GM12874 (cell line): ENCODE results near the gene CENPT.

Source experiments
- CTCF ChIP-seq: IDR thresholded peaks from 2 replicates; pipeline ENCODE4 v1.5.1; 2011; ENCODE audit warnings: low read depth, mild to moderate bottlenecking, control low read depth, low read length, moderate library complexity; ENCODE audit not compliant: insufficient read depth

Gene CENPT

GRCh38 chr16:67880584-67880983 is 33.1 kb upstream of the CENPT start:
- TF ChIP-seq CTCF: no peak

GRCh38 chr16:67879936-67880335 is 32.4 kb upstream of the CENPT start:
- TF ChIP-seq CTCF: no peak

GRCh38 chr16:67879462-67879861 is 32.0 kb upstream of the CENPT start:
- no peak for TF ChIP-seq CTCF

- no peak for TF ChIP-seq CTCF
Observed at GRCh38 chr16:67878846-67879245, 31.4 kb upstream of the CENPT start.

GRCh38 chr16:67878232-67878631 is 30.7 kb upstream of the CENPT start:
- TF ChIP-seq CTCF: no peak

- no peak for TF ChIP-seq CTCF
Observed at GRCh38 chr16:67877064-67877463, 29.6 kb upstream of the CENPT start.

- TF ChIP-seq CTCF: no peak
Observed at GRCh38 chr16:67874372-67874771, 26.9 kb upstream of the CENPT start.
